GM12801 (cell line): Measurements from ENCODE around the gene UXT.

Experiments
- CTCF ChIP-seq: IDR thresholded peaks from one replicate; pipeline ENCODE4 v1.5.1; 2011; ENCODE audit warnings: control low read depth; ENCODE audit not compliant: insufficient read length; ENCODE audit errors: extremely low read depth

Gene UXT

DNA sequence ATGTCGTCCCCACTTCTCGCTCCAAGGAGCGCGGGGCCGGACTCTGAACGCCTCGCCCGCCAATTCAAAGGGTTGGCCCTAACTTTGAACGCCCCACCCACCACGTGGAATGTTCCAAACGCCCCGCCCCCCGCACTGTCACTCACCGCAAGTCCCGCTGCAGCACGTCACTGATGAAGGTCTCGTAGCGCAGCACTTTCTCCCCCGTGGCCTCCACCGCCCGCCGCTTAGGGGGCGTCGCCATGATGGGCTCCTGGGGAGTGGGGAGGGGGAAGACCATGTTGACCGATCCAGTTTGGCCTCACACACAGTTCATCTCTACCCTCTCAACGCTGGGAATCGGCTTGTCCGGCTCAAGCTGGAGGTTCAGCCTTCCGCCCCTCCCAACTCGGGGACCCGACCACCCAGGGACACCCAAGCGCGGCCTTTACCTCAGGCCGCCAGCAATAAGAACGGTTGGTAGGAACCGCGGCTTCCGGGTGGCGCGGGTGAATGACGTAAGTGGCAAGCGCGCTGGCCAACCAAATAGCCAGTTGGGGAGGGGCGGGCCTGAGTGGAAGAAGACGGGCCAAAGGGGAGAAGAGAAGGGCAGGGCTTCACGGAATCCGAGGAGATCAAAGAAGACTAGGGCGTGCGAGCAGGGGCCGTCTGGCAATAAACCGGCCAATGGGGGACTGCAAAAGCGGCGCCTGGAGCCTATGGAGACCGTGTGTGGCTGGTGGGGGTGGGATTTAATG lies at the start of gene UXT:
TSS of gene UXT (minus strand) at position 497 of the 737 bp plus-strand sequence. CDS start at position 244, 253 bp downstream.
- no peak for TF ChIP-seq CTCF

DNA sequence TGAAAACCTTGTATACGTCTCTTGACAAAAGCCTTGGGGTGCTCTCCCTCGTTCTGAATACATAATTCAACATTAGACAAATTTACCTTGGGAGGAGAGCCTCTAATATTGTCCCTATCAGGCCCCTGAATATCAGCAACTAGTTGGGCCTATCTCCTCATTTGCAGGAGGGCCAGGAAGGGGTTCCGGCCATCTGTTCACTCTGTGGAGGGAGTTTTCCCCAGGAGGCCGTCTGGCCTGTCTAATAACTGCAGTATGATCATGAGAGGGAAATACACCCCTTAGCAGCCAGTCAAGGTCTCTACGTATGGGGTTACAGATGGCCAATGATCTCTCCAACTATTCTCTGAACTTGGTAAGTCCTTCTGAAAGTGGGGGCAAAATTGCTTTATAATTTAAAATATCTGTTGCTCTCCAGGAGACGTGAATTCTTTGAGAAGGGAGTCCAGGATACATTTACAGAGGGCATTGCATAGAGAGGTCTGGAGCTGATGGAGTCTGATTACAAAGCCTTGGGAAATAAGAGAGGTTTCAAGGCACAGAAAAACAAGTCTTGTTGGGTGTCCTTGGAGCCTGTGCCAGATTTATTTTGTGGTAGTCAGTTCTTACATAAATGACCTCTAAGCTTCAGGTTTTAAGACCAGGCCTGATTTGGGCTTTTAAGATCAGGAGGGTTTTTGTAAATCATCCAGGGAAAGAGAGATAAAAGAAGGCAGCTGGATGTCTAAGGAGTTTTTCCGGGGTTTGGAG lies 48.2 kb upstream of the UXT start:
- no peak for TF ChIP-seq CTCF

DNA sequence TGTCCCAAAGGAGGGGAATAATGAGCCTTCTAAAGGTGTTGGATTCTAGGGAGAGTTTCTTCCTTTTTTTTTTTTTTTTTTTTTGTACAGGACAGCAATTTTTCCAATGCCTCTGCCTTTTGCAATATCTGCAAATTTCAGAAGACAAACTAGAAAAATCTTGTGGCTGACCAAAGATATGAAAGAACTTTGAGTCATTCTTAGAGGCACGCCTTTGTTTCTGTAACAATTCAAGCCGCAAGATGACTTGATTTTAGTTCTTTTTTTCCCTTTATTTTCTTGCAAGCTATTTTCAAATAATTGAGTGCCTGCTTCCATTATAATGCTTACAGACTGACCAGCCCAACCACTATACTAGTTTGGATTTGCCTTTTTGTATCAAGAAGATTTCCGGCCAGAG lies 47.6 kb upstream of the UXT start:
- no peak for TF ChIP-seq CTCF

DNA sequence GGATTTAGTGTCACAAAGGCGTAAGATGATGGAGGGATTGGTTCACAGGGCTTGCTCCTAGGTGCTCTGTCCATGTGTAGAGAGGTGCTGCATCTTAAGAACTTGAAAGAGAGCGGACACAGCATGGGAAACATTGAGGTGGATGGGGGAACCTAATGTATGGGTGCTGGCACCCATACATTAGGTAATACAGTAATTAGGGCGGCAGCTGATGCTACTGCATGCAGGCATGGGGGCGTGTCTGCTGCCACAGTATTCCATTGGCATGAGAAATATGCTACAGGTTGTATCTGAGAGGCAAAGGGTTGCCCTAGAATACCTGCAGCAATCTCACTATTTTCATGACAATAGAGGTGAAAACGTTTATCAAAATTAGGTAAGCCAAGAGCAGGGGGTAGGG lies 45.8 kb upstream of the UXT start:
- TF ChIP-seq CTCF, result no peak

GRCh38 chrX:47697181-47697580 lies 38.2 kb upstream of the UXT start:
- TF ChIP-seq CTCF, result no peak

GRCh38 chrX:47690175-47690574 lies 31.2 kb upstream of the UXT start:
- no peak for TF ChIP-seq CTCF

- TF ChIP-seq CTCF, result no peak
Measured at GRCh38 chrX:47687263-47687662, 28.3 kb upstream of the UXT start.
